NCI-H2171 (cell line): ENCODE measurements around the gene BCL2A1.
"Not testable (repeated sequence)": the region's sequence is repeated elsewhere in the genome, so short reads cannot be mapped to it uniquely, and the experiment has no call there.

Experiments used
- DNase-seq: peaks from one replicate; lab custom pipeline; 2025; lab: John Stamatoyannopoulos, UW

Gene BCL2A1

GRCh38 chr15:79989183-79989582, 18.2 kb upstream of the BCL2A1 start:
- no peak for DNase-seq

DNA sequence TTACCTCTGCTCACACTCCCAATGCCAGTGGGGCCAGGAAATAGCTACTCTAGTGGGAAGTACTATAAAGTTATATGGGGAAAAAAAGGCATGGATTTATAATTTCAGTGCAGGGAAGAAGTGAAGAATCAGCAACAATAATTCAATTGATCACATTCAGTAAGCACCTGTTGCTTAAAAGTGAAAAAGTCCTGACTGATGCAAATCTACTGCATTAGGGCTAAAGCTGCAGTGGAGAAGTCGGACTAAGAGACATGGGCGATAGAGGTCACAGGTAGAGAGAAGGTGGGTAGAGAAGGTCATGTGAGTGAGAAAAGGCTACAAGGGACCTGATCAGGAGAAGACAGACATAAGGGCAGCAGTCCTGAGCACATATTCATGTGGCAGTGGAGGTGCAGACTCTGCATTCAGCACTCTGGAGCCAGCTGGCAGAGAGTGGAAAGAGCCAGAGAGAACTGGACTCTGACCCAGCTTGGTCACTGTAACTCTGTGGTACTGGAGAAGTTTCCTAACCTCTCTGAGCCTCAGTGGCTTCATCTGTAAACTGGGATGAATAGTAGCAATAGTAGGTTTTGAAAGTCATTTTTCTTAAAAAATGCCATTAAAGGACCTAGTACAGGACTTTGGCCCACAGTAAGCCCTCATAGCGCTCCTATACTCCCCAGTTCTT, 17.6 kb upstream of the BCL2A1 start:
- DNase-seq, result no peak

- DNase-seq, result no peak
These were observed 17.0 kb upstream of the BCL2A1 start for GRCh38 chr15:79987969-79988368.

GRCh38 chr15:79987569-79987955, 16.6 kb upstream of the BCL2A1 start:
- no peak for DNase-seq

DNA sequence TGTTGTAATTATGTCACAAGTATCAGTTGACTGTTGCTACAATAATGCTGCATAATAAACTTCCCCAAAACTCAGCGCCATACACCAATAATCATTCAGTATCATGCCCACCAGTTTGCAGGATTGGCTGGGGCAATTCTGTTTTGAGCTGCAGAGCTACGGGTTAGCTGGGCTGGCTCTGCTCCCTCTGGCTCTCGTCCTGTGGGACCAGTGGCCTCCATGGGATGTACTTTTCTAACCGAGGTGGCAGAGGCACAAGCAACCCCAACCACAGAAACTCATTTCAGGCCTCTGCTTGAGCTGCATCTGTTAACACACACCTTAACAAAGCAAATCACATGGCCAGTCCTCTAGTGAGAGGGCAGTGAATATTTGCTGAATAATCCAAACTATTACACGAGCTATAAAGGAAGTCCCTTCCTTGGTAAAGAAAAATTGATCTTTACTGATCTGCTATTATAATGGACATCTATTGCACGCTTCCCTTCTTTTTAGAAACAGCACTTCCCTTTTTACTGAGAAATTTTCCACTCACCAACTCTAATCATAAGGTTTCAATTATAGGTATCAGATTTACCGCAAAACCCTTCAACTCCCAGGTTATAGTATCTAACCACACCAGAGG, 10.9 kb upstream of the BCL2A1 start:
- DNase-seq, result no peak

- no peak for DNase-seq
These were observed 7.9 kb upstream of the BCL2A1 start for GRCh38 chr15:79978655-79979514.

DNA sequence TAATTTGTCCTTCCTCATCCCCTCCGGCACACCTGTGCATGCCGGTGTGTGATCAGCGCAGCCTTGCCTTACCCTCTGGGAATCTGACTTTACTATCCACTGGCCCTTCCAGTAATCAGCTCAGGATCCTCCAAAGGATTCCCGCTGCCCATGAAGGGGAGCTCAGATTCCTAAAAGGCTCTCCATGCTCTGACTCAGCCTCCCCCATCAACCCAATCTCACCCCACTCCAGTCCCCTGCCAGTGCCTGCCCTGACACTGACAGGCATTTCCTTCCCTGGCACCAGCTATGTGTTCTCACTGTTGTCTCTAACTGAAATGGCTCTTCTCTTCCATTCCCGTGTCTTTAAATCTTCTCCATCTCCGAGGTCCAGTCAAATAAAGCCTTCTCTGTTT, 7.3 kb upstream of the BCL2A1 start:
- DNase-seq, result no peak

GRCh38 chr15:79977431-79978054, 6.5 kb upstream of the BCL2A1 start:
- no peak for DNase-seq

DNA sequence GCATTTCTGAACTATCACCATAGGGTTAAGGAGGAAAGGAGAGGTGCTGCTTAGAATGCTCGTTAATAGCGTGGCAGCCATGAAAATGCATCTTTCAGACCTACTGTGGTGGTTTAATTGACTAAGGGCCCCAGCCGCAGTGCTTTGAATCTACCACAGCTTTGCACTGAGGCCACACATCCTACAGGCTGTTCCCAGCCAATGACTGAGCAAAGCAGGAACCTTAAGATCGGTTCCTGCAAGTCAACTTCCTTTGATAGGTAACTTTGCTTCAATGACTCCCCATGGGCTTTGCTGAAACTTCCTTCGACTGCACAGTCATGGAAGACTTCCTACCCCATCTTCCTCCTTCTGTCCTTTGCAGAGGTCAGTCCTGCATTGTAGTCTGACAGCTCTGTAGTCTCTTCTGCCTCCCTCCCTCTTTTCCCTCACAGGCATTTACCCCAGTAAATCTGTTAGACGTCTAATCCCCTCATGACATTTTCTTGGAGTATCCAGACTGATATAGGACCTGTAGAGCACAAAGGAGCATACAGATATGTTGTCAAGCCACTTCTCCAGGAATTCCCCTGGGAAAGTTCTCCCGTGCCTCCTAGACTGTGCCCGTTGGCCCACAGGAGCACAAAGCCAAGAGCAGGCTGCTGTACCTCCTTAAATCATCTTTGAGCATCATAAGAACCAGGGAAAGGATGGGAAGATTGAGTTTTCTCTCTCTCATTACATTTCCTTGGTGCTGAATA, 2.6 kb upstream of the BCL2A1 start:
- DNase-seq, result no peak

- DNase-seq, result no peak
These were observed 1.9 kb upstream of the BCL2A1 start for GRCh38 chr15:79972863-79973262.

DNA sequence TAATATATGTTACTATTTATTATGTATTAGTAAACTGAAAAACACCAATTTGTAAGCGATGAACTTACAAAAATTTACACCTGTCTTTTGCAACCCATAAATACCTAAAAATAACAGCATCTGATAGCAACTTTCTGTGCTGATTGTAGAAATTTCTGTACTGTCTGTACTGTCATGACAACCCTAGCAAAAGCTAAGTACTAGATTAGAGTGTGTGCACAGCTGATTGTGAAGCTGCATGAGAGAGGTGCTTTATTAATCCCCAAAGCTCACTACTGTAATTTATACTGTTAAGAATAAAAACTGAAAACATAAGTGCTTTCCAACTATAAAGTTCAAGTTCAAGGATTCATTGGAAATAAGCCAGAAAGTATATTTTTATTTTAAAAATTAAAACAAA, 815 bp downstream of the BCL2A1 start:
- no peak for DNase-seq

DNA sequence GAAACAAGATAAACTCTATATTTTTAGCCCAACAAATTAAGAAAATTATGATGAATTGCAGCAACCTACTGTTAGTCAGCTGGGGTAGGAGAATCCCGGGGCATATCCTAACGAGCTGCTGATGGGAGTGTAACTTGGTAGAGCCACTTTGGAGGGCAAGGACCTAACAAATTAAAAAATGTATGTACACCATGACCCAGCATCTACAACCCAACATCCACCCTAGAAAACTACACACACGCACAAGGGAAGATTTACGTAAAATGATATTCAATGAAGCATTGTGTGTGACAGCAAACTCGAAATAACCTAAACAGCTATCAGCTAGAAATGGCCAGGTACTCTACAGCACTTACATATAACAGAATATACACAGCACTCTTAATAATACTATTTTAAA, 1.9 kb downstream of the BCL2A1 start:
- DNase-seq, result no peak

DNA sequence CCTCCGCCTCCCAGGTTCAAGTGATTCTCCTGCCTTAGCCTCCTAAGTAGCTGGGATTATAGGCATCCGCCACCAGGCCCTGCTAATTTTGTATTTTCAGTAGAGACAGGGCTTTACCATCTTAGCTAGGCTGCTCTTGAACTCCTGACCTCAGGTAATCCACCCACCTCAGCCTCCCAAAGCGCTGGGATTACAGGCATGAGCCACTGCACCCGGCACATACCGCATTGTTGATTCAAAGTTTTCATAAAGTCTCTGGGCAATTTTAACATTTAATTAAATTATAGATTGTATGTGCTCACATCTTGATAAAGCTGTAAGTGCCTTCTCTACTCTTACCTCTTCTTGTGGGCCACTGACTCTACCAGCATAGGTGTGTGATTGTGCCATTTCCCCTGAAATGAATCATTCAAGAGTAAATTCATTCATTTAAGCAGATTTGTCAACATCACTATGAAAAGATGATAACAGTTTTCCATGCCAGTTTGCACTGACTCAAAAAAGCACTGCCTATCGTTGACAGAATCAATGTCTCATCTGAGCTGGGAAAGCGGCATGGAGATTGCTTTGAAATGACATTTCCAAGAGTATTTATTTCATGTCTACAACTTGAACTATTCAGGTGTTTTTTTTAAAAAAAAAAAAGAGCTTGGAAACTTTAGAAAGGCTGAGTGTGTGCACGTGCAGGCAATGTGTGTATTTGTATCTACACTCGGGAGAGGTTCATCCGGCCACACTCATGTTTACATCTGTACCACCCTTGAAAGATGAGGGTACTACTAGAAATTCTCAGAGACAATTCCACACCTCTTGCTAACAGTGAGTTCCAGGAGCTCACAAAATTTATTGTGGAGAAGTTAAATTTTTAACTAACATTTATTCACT, 3.5 kb downstream of the BCL2A1 start:
- DNase-seq, result no peak

- DNase-seq, result no peak
These were observed 4.2 kb downstream of the BCL2A1 start for GRCh38 chr15:79966634-79967297.

DNA sequence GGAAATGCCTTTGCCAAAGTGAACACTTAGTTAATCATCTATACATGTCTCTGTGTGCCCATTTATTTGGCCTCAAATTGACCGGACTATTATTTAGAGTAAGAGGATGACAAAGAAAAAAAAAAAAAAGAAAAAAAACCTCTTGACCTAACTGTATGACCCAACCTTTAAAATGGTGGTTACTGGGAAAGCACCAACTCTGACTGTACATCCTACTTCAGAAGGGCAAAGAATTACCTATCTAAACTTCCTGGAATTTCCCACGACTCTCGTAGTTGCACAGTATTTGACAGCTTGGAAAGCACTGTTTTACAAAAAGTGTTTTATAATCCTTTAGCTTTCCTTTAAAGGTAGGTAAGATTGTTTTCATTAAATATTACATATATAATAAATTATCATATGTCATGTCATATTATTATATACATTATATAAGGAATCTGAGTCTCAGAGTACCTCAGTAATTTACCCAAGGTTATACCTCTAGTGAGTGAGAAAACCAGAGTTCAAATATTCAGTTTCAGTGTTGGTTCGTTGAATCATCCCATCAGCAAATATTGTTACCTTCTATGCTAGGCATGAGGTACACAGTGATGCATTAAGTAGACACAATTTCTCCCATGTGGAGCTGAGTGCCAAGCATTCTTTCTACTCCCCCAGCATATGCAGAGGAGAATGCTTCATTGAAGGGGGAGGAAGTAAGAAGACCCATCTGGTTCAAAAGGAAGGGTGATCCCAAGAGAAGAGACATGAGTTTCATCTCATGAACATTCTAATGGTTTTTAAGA, 5.0 kb downstream of the BCL2A1 start:
- no peak for DNase-seq

DNA sequence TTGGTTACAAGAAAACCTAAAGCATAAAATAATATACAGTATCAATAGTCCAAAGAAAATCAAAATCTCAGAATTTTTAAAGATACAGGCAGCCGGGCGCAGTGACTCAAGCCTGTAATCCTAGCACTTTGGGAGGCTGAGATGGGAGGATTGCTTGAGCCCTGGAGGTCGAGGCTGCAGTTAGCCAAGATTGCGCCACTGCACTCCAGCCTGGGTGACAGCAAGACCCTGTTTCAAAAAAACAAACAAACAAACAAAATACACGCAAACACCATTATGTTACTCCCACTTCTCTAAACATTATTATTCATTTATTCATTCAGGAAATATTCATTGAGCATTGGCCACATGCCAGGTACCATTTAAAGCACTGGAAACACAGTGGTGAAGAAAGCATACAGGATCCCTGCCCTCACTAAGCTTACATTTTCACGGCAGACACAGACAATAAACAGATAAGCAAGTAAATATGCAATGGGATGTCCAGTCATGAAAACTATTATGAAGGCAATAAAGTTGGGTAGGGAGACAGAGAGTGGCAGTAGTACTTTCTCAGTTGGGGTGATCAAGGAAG, 6.7 kb downstream of the BCL2A1 start:
- no peak for DNase-seq

DNA sequence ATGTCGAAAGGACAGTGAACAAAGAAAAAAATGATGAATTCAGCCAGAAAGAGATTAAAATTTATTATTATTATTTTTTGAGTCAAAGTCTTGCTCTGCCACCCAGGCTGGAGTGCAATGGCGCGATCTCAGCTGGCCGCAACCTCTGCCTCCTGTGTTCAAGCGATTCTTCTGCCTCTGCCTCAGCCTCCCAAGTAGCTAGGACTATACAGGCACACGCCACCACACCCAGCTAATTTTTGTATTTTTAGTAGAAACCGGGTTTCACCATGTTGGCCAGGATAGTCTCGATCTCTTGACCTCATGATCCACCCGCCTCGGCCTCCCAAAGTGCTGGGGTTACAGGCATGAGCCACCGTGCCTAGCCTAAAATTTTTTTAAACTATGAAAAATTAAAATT, 8.1 kb downstream of the BCL2A1 start:
- not testable (repeated sequence) for DNase-seq

DNA sequence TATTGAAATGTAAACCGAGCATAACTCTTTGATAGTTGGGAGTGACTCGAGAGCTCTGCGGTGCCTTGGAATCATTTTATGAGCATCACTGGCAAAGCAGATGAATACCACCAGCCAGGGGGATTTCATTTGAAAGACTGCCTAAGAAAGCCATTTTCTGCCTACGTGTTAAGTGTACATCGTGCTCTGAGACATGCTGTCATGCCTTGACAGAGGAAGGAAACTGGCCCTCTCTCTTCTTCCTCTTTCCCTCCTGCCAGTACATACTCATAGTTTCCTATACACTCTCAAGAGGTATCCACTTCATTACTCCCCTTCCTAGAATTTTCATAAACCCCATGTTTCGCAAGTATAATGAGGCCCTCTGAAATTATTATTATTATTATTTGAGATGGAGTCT, 8.8 kb downstream of the BCL2A1 start:
- DNase-seq, result no peak

DNA sequence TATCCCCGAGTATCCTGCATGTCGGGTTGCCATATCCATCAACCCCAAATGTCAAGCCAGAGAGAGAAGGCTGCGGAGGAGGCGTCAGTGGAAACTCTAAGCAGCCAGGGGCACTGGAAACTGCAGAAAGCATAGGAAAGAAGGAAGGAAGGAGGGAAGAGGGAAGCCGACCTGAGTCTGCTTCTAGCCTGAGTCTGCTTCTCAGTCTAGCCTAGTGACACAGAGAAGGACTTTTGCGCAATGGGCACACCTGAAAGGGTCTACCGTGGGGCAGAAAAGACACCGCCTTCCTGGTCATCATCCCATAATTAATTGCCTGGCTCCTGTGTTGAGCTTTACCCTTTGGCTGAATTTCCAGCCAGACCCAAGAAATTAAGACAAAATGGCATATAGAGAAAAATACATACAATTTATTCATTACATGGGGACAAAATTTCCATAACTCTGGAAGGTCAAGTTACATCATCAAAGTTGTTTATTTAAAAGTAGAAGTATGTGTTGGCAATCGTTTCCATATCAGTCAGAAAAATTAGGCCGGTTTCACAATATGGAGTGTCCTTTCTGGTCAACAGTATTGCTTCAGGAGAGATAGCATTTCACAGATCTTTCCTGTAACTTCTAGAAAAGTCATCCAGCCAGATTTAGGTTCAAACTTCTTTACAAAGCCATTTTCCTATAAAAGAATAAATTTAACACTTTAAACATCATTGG, 10.3 kb downstream of the BCL2A1 start:
- no peak for DNase-seq
